ENCODE results near the gene SLC25A21.

The SLC25A21 gene

GRCh38 chr14:37140176-37140575 is 32.2 kb downstream of the SLC25A21 start:
- DNase-seq = no peak

- DNase-seq = no peak
Measured at GRCh38 chr14:37139710-37140109, 32.7 kb downstream of the SLC25A21 start.

GRCh38 chr14:37138898-37139297 is 33.5 kb downstream of the SLC25A21 start:
- DNase-seq = no peak

DNA sequence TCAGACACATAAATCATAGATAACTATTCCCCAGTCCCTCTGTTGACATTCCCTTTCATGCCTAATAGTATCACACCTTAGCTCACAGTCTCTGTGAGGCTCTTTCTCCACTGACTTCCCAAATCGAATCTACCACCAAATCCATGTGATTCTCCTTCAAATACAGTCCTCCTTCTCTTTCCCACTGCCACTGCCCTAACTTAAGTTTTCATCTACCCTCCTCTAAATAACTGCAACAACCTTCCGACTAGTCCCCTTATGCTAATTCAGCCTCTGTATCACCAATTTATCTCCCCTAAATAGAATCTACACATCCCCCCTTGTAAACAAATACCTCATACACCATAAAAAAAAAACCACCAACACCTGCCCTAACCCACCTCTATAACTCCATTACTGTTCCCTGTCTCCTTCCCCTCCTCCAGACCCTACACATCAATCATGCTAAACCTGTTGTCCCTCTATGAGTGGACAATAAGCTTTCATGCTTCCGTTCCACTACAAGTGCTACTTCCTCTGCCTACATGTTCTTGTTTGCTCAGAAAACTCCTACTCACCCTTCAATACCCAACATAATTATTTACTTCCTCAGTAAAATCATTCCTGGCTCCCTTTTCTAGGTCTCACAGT is 39.0 kb downstream of the SLC25A21 start:
- no peak for DNase-seq

DNA sequence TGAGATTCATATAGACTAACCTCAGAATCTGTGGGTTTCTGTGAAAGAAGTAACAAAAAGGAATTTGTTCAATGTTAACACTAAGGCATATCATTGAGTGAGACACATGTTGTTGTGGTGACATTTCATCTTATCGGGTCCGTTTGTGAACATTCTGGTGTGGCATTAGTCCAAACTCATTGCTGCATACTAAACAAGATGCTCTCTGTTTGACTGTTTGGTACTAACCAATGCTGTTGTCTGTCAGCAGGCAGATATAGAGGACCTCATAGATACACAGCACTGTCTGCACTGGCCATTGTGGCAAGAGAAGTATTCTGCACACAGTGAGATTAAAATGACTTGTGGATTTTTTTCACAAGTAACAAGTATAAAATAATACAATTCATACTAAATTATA is 41.2 kb downstream of the SLC25A21 start:
- DNase-seq = no peak

- DNase-seq = no peak
Measured at GRCh38 chr14:37129047-37129446, 43.4 kb downstream of the SLC25A21 start.

DNA sequence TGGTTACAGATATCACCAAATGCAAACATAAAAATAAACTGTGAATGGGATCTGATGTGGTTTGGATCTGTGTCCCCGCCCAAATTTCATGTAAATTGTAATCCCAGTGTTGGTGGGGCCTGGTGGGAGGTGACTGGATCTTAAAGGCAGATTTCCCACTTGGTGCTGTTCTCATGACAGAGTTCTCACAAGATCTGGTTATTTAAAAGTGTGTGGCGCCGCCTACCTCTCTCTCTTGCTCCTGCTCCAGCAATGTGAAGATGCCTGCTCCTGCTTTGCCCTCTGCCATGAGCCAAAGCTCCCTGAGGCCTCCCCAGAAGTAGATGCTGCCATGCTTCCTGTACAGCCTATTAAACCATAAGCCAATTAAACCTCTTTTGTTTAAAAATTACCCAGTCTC is 47.8 kb downstream of the SLC25A21 start:
- DNase-seq = no peak

- DNase-seq = no peak
Measured at GRCh38 chr14:37122919-37123639, 49.3 kb downstream of the SLC25A21 start.

DNA sequence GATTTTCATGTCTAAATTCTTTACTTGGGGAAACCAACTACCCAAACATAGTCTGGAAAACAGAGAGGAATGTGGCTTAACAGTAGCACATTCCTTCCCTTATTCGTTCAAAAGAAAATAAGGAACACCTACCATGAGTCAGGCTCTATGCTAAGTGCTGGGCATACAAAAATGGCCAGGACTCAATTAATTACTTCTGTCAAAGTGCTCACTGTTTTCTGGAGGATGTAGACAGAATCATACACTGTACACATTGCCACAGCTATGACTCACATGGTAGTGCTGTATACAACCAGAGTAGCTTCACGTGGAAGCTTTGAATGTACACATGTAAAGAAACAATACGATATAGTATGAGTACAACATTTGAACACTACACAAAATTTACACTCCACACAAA is 50.1 kb downstream of the SLC25A21 start:
- DNase-seq = no peak

DNA sequence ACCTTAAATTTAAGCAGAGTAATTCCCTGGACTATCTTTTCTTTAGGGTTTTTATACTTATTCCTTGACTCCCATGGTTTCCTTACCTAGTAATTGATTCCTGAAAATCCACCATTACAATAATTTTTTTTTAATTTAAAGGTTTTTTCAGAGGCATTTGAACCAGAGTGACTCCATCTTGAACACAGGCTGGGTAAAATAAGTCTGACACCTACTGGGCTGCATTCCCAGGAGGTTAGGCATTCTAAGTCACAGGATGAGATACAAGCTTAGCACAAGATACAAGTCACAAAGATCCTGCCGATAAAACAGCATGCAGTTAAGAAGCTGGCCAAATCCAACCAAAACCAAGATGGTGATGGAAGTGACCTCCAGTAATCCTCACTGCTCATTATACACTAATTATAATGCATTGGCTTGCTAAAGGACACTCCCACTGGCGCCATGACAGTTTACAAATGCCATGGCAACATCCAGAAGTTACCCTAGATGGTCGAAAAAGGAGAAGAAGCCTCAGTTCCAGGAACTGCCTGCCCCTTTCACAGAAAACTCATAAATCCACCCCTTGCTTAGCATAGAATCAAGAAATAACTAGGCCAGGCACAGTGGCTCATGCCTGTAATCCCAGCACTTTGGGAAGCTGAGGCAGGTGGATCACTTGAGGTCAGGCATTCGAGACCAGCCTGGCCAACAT is 53.6 kb downstream of the SLC25A21 start:
- no peak for DNase-seq

DNA sequence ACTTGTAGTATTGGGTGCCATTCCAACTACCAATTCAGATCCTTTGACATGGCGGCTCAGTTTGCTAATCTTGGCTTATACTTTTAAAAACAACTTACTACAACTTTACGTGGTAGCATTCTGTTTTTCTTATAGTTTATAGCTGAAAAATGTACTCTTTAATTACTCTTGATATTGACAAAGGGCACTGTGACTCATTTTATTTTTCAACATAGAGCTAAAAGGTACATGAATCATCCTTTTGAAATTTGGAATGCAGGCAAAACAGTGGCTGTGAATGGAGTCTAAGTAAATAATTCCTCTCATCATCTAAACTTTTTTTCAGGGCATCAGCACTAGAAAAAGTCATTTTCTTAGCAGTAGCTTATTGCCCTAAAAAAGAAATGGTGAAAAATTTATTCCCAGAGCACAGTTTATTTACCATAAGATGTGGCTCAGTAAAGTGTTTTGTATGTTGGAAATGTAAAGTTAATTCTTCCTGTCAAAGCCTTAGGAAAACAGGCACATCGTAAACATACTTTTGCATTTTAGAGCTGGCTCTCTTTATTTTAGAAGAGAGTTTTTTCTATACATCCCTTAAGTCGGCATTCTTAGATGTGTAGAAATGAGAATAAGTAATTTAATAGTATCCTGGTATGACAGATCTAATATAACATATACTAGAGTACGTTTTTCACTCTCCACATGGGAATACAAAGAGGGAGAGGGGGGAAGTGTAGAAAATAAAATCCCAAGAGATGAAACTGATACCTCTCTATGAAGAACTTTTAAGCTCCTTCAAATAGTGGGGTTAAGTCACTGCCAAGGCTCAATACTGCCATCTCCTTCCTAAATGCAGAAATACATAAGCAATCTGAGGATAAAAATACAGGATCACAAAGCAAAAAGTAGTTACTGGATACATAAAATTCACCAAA is 55.2 kb downstream of the SLC25A21 start:
- DNase-seq = no peak

DNA sequence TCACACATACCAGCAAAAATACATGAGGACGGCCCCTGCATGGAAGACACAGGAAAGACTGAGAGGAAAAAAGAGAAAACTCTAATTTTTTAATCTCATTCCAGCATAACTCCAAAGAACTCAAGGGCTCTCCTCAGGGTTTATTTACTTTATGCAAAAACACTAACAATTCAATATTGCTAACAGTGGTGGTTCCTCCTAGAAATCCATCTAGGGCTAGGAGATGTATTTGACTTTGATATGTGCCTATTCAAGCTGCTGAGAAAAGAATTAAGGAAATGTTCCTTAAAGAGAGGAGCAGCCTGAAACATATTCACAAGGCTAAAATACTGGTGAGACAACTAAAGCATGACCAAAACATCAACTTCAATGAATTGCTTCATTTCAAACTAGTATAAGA is 57.0 kb downstream of the SLC25A21 start:
- no peak for DNase-seq

- no peak for DNase-seq
Measured at GRCh38 chr14:37114559-37114958, 57.8 kb downstream of the SLC25A21 start.

DNA sequence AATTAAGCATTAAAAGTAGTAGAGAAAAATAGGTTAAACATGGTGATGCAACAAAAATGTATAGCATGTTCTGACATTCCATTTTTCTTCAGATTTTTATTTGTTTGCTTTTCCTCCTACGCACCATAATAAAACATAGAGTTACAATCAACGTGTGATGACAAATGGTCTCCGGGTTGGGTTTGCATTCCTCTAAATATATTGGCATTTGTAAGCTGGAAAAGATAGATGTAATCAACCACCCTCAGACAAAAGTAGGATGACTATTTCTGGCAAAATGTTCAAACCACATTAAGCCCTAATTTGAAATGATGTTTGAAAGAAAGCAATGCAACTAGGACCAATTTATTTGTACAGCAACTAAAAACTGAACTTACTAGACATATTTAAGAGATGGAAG is 58.4 kb downstream of the SLC25A21 start:
- DNase-seq = no peak

GRCh38 chr14:37098132-37098531 is 74.3 kb downstream of the SLC25A21 start:
- DNase-seq = no peak

DNA sequence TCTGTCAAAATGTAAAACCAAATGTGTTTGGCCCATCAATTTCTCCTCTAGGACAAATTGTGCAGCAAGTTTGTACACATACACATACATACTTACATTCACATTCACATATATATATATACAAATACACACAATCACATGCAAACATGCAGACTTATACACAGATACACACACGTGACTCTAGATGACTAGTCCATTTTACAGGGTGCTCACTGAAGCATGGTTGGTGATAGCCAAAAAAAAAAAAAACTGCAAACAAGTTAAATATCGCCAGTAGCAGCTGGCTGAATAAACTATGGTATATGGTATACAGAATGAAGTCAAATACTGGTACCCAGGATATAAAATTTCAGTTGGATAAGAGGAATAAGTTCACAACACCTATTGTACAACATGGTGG is 77.9 kb downstream of the SLC25A21 start:
- no peak for DNase-seq

- DNase-seq = no peak
Measured at GRCh38 chr14:37093364-37093763, 79.0 kb downstream of the SLC25A21 start.

DNA sequence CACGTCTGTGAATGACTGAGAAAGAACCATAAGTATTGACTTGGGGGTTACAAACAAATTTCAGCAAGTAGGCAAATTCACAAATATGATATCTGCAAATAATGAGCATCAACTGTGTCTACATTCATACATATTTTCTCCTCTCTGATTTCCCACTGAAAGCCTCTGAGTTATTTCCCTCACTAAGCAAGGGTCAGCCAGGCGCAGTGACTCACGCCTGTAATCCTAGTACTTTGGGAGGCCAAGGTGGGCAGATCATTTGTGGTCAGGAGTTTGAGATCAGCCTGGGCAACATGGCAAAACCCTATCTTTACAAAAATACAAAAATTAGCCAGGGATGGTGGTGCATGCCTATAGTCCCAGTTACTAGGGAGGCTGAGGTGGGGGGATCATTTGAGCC is 80.8 kb downstream of the SLC25A21 start:
- DNase-seq = no peak

DNA sequence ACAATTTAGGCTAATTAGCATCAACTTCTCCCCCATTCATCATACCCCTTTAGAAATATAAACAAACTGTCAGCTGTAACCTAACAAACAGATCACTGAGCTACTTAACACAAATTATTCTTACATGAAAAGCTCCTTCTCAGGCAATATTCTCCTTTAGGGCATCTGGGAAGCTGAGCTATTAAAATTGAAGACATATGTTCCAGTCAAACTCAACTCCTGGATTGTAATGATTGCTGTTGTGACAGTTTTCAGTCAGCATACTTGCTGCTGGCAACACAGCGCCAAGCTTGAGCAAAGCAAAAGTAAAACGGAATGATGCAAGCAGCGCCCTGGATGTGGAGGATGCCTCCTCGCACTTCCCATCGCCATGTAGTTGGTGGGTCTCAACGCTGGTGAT is 82.4 kb downstream of the SLC25A21 start:
- DNase-seq = no peak

DNA sequence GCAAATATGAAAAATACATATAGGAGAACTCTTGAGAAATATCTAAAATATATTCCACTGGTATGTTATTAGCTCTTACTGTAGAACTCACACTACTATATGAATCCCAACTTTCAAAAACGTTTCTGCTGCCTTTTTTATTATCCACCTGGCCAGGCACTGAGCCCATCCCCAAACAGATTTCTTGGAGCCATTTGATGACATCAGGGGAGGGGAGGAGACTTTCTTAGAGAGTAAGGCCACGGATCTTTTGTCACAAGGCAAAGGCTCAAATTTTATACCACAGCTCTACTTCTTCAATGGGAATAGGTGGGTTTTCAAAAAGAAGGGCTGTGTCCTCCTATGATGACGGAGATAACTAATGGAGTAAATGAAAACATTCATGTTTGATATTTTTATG is 83.0 kb downstream of the SLC25A21 start:
- no peak for DNase-seq

- no peak for DNase-seq
Measured at GRCh38 chr14:37088356-37089215, 83.8 kb downstream of the SLC25A21 start.

DNA sequence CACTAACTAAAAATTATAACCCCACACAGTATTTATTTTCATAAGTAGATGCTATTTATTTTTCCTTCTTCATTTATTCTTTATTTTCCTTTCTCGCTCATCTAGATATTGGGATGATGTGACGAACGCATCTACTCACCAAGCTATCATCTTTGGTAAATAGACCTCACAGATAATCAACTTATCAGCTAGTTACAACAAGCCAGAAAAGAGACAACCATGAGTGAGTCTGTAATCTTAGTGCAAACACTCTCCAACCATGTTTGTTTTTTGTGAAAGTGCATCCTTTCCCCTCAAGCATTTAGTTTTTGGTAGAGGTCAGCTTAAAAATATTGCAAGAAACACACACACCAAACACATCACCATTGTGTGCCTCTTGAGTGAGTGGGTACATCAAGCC is 84.9 kb downstream of the SLC25A21 start:
- no peak for DNase-seq

Data from activated CD4-positive, alpha-beta T cell treated with anti-CD3 and anti-CD28 coated beads, Interleukin-2, amount 50 U/mL, for 48 hours (primary cell).